ENCODE data around the gene MTA1.

Gene MTA1

DNA sequence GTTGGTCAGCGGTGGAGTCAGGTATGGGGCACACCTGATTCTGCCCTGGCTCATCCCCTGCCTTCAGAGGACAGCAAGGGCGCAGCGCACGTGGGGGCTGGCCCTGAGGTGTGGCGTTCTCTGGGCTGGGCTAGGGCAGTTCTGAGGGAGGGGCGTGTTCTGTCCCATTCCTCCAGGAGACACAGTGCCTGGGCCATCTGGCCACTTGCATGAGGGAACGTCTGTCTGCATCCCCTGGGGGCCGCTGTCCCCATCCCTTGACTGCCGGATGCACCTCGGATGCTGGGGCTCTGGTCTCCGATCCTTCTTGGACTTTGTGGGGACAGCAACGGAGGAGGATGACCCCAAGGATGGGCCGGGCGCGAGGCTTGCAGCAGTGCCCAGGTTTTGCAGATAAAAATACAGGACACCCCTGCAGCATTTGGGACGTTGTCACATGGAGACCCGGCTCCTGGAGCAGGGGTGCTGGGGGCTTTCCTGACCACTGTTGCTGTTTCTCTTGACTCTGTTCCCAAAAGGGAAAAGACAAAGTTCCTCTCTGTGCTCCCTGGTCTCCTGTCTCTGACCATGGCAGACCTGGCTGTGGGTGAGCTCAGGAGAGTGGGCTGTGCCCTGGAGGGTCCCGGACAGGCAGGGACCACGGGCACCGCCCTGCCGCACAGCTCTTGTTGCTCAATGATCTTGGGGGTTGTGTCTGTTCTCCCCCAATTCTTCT lies 6.9 kb downstream of the MTA1 start:
- DNase-seq: no peak

DNA sequence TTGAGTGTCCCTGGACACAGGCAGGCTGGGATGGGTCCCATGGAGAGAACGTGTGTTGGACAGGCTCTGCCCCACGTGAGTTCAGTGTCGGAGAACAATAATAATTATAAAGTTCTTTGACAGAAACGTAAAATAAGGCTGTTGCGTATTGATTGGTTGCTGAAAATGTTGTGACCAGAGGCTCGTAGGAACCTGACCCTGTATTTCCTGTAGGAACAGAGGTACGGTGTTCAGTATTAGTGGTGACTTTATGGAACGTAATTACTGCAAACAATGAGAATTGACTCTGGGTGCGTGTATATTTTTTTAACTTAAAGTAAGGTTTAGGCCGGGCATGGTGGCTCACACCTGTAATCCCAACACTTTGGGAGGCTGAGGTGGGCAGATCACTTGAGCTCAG lies 7.8 kb downstream of the MTA1 start:
- no peak for DNase-seq

DNA sequence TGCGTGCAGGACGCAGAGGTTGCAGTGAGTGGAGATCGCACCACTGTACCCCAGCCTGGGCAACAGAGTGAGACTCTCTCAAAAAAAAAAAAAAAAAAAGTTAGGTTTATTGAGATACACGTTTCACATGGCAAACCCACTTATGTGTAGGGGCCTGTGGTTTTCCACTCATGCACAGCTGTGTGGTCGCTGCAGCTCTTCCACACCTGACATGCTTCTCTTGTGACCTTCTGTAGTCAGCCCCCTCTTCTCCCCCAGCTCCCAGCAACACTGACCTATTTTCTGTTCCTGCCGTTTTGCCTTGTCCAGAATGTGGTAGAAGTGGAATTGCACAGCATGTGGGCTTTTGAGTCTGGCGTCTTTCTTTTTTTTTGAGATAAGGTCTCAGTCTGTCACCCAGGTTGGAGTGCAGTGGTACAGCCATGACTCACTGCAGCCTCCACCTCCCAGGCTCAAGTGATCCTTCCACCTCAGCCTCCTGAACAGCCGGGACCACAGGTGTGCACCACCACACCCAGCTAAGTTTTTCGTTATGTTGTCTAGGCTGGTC lies 8.4 kb downstream of the MTA1 start:
- no peak for DNase-seq

DNA sequence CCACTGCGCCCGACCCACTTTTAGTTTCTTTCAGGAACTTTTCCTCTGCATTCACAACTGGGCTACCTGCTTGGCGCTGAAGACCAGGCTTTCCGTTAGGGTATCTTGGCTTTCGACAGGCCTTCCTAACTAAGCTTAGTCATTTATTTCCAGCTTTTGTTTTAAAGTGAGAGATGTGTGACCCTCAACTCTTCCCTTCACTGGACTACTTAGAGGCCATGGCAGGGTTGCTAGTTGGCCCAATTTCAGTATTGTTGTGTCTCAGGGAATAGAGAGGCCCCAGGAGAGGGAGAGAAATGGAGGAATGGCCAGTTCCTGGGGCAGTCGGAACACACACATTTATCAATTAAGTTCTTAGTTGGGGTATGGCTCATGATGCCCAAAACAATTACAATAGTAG lies 10.4 kb downstream of the MTA1 start:
- no peak for DNase-seq

DNA sequence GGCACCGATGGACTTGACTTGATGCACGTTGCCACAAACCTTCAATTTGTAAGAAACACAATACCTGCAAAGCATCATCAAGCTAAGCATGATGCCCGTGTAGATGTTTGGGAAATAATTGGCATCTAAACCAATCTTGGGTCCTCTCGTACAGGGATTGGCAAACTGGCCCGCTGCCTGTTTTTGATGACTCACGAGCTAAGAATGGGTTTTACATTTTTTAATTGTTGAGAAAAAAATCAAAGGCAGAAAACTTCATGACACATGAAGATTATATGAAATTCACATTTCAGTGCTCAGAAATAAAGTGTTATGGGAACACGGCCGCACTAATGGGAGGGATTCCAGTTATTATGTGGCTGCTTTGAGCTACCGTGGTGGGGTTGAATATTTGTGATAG lies 10.9 kb downstream of the MTA1 start:
- DNase-seq: no peak

DNA sequence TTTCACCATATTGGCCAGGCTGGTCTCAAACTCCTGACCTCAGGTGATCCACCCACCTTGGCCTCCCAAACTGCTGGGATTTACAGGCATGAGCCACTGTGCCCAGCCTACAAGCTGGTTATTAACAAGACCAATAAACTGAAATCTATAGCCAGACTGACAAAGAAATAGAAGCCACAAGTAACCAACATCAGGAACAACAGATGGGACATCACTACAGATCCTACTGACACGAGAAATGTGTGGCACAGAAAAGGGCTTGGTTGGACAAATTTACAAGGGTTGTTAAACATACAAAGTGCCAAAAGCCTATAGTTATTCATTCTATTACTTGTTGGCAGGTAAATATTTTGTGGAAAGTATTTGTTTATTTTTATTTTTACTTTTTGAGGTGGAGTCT lies 11.6 kb downstream of the MTA1 start:
- DNase-seq: no peak

DNA sequence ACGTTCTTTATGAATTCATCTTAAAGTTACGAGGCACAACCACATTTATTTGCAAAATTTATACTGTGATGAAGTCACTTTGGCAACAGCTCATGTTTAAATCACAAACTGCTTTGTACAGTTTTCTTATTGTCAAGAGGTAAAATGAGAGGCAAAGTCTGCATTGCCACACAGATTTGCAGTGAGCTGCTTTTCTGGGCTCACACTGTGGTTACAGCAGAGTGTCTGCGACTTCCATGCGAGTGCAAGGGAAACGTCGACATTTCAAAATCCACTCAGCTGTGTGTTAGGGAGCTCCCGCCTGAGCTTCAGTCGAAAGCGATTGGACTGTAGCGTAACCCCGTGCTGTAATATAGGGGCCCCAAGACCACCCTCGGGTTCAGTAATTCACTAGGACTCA lies 13.0 kb downstream of the MTA1 start:
- DNase-seq: no peak

DNA sequence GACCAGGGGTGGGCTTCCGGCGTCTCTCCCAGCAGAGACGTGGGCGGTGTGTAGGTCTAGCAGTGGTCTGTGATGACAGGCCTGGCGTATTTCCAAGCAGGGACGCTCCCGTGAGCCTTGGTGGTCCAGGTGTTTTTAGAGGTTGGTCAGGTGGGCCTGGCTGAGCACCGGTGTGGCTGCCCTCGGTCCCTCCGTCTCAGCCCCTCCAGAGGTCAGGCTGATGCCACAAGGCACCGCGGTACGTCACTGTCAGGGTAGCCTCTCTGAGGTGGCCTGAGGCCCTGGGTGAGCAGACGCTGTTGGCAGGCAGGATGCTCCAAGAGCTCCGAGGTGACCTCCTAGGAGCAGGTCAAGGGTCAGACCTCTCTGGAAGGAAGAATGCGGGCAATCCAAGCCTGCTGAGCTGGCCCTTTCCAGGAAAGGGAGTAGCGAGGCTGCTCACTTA lies 13.6 kb downstream of the MTA1 start:
- no peak for DNase-seq

DNA sequence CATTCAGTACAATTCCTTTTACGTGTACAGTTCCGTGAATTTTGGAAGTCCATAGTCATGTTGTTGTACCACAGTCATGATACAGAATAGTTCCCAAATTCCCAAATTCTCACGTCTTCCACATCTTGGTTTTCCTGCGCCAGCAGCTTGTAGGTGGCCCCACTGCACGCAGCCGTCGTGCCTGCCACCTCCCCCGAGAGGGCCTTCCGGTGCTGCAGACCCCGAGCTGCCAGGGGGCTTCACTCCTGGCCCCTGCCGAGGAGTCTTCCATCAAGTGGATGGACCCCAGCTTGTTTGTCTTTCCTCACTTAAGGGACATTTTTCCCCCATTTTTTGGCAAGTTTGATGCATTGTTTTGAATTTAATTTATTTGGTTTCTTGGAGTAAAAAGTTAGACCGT lies 16.8 kb downstream of the MTA1 start:
- no peak for DNase-seq

DNA sequence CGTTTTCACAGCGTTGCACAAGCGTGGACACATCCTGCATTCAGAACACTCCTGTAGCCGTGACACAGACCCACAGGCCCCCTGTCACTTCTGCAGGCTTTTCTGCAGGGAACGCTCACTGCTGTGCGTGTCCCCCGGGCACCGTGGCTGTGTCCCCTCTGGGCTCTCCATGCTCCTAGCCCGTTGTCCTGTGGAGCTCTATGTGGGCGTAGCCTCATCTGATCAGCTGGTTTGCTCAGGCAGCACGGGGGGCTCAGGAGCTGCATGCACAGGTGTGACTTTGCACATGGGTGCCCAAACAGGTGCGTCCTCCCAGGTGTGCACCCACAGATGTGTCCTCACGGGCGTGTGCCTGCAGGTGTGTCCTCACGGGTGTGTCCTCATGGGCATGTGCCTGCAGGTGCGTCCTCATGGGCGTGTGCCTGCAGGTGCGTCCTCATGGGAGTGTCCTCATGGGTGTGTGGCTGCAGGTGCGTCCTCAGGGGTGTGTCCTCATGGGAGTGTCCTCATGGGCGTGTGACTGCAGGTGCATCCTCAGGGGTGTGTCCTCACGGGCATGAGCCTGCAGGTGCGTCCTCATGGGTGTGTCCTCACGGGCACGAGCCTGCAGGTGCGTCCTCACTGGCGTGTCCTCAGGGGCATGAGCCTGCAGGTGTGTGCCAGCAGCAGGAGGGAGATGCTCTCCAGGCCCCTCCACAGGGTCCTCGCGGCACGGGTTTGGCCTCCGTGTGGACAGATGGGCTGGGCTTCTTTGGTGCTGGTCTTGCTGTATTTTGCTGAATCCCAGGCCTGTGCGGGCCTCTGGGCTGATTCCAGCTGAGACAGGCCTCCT lies 17.5 kb downstream of the MTA1 start:
- DNase-seq: no peak

DNA sequence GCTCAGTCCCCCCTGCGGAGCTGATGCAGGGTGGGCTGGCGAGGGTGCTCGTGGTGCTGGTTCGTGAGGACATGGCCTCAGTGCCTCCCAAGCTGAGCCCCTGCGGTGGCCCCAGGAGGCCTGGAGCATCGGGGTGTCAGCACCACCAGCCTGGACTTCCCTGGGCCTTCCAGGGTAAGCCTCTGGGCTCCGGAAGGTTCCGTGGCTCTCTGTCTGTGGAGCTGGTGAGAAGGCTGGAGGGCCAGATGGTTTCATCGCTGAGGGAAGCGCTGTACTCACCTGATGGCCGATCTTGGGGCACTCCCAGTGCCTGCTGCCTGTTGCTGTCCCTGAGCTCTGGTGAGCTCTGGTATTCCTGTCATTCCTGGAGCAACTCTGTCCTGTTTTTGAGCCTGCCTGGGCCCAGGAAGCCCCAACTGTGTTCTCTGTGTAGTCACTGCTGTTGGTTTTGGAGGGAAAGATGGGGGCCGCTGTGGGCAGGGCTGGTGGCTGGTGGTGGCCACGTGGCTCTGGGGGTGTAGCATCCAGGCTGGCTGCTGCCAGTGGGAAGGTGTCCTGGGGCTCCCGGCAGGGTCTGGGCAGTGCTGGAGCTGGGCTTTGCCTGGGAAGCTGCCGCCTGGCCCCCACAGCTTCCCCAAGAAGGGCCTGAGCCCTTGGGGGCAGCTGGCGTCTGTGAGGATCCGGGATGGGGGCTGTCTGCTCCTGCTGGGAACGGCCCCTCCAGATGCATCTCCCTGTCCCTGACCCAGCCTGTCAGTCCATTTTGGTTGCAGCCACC lies 18.3 kb downstream of the MTA1 start:
- DNase-seq: no peak

DNA sequence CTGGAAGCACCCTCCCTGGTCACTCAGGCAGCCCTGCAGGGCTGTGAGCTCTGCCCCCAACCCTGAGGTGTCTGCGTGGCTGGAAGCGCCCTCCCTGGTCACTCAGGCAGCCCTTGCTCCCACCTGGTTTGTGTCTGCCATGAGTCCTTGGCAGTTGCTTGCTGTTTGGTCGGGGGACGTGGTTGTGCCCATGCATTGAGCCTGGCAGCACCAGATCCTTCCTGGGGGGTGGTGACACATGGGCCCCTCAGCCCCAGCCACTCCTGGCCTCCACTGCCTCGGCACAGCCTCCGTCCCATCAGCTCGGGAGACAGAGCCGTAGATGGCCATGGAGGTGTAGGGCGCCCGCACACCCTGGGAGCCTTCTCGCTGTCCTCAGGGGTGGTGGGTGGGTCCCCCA lies 19.6 kb downstream of the MTA1 start:
- no peak for DNase-seq

DNA sequence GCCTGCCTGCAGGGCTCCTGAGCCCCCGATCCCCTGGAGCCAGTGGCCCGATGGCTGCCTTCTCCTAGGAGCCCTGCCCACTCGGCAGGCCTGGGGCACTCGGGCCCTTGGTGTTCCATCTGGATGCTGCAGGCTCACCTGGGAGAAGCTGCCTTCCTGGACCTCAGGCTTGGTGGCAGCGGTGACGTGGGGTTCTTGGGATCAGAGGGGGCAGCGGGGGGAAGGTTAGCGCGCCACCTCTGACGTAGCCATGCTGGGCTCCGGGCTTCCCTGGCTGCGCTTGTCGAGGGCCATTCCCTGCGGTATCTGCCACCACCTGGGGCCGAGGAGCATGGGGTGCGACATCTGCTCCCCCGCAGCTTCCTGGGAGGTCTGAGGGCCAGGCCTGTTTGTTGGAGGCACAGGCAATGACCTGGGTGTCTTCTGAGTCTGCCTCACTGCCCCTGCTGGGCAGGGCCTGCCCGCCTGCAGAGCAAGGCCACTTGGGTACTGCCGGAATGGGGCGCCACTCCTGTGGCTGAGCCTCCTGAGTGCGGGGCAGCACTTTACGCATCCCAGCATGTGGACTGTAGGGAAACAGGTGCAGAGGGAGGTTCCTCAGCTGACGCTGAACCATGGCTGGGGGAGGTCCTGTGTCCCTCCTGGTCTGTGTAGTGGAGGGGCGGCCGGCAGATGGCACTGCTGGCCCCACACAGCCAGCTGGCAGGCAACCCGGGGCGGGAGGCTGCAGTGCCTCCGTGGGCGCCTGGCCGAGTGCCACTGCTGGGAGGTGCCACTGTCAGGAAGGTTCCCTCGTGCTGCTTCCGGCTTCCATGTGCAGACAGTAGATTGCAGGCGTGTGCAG lies 20.3 kb downstream of the MTA1 start:
- no peak for DNase-seq

DNA sequence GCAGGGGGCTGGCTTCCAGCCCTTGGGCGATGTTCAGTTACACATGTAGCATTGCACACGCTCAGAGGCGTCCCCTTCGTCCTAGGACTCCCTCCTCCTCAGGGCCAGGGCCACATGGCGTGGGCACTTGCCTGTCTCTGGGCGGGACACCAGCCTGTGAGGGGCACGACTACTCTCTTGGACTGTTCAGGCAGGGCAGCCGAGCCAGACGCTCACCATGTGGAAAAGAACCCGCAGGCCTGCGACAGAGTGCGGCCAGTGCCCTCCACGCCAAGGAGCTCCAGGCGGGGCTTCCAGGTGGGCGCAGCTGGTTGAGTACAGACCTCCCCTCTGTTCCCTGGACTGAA lies 20.9 kb downstream of the MTA1 start:
- DNase-seq: no peak

DNA sequence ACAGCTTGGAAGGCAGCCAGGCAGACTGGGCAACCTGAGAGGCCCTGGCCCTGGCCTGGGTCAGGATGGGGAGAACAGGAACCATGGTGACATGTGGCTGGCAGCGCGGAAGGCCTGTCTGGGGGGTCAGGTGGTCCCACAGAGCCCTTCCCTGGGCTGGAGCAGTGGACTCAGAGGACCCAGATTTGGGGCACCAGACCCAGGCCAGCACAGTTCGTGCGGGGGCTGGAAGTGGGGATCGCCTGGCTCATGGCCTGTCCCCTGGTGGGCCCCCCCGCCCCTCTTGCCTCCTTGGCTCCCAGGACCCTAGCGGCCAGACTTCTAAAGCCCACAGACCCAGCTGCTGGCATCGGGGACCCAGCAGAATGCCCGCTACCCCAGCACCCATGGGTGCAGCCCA lies 21.4 kb downstream of the MTA1 start:
- DNase-seq: no peak

DNA sequence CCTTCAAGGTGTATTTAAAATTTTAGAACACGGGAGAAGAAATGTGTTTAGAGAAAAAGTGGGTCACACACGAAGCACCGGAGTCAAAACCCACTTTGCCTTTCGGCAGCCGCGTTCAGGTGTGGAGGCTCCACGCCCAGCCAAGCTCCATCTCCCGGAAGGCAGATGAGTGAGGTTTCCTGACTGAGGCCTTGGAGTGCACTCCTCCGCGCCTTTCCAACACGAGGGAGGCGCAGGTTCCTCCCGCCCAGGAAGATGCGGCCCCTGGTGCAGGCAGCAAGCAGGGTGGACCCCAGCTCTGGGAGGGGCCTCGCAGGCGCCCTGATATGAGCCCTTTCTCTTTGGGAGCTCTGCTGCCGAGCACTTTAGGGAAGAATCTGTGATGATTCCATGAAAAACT lies 22.5 kb downstream of the MTA1 start:
- no peak for DNase-seq

DNA sequence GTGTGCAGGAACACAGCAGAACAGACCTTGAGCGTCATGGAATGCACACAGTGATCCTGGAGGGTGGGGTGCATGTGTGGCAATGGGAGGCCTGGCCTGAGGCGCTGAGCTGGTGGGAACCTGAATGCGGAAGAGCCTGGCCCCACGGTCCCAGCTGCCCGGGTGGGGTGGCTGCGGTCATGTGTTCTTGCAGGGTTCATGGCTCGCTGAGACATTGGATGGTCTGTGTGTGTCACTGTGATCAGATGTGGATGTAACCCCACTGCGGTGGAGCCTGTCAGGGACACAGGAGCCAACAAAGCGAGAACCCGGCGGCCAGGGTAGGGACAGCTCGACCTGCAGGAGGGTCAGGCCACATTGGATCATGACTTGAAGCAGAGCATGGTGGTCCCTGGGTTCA lies 23.2 kb downstream of the MTA1 start:
- DNase-seq: no peak

DNA sequence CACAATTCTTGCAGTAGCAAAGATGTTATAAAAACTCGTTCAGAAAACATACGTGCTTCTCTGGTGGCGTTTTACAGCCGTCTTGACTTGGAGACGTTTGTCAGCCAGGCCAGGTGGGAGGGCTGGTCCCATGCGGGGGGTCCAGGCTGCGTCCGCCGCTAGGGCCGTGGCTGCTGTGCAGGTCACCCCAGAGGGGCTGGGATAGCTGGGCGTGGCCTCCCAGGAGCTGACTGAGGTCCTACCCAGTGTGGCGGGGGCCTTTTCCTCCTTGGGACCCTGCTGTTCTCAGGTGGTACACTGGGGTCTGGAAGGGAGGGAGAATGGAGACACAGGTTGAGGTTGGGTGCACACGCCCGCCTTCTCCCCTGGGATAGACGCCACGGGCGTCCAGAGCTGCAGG lies 25.2 kb downstream of the MTA1 start:
- DNase-seq: no peak

DNA sequence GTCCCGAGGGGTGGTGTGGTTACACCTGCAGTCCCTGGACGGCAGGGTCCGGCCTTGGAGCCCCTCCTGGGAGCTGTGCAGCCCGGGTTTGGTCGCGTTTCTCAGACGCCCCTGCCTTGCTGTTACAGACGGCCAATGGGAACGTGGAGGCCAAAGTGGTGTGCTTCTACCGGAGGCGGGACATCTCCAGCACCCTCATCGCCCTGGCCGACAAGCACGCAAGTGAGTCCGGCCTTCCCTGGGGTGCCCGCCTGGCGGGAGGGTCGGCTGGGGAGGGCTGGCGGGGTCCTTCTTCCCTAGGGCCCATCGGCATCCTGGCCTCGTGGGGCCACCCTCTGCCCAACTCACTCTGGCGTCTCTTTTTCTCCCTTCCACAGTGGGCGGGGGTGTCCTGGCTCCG lies 25.7 kb downstream of the MTA1 start:
- no peak for DNase-seq

DNA sequence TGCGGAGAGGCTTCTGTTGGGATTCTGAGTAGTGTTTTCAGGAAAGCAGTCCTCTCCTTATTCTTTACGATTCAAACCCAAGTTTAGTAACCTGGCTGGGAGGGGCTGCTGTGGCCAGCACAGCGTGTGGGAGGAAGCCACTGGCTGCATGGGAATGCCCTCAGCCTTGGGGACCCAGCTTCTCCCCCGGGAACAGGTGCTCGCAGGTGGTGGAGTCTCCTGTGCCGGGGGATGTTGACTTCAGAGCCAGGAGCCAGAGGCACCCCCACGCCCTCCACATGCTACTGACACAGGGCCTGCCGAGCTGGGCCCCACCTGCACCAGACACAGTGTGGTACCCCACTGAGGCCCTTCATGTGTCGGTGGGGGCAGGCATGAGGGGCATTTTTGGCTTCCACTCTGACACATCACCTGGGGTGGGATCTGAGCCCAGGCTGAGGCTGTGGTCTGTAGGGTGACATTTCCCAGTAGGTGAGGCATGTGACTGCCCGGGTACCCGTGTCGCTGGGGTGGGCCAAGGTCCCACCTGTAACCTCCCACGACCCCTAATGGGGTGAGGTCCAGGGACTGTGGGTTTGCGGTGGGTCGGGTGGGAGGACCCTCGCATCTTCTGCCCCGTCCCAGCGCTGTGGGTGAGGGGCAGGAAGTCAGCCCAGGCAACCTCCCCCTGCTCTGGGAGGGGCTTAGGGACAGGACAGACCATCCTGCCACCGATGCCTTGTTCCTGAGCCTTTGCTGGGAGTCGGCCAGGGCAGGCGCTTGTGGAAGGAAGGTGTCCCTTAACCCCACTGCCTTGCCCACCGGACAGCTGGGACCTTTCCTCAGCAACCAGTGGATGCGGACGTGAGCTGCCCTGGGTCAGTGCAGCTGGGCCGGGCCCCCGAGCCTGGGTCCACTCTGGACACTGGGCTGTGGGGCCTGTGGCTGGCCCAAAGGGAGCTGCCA lies 26.5 kb downstream of the MTA1 start:
- no peak for DNase-seq

DNA sequence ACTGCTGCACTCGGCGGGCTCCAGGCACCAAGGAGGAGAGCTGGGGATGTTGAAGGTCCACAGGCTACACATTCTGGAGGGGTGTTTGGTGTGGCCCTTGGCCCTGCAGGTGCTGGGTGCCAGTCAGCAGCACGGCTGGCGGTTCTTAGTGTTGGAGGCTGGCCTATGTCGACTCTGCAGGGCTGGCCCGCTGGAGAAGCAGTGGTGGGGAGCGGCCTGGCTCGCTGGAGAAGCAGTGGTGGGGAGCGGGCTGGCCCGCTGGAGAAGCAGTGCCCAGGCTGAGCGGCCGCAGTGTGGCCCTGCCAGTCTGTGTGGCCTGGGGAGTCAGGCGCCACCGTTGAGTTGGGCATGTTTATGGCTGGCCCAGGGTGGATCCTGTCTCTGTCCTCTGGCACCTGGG lies 27.3 kb downstream of the MTA1 start:
- DNase-seq: no peak

All from amniotic stem cell (primary cell).